Cardiac muscle cell (in vitro differentiated cells and primary cell): Measurements from ENCODE around the gene SLC6A6. TPM values are rescaled to one million over a fixed set of nuclear protein-coding genes. Genes with fewer than 3 reads are reported as not detected.

Experiments
- DNase-seq, 2 donors: peaks; one replicate each; pipeline versions ENCODE4 v3.0.0 to v3.0.0-alpha.2; 2010 to 2017; ENCODE audit warnings: low read depth in 1 of 2, low spot score in 1 of 2
- H3K27ac ChIP-seq: fragments of 200-600 bp; sonication (generic); 2 replicates; pipeline ENCODE4 v1.5.1; 2016
- H3K27me3 ChIP-seq: fragments of 200-600 bp; sonication (generic); 2 replicates; pipeline ENCODE4 v1.6.0; 2016; ENCODE audit warnings: control low read depth
- H3K36me3 ChIP-seq: fragments of 200-600 bp; sonication (generic); 2 replicates; pipeline ENCODE4 v1.5.1; 2016; ENCODE audit warnings: control low read depth
- H3K4me1 ChIP-seq: fragments of 200-600 bp; sonication (generic); 2 replicates; pipeline ENCODE4 v1.8.1; 2017; ENCODE audit warnings: low read depth, mild to moderate bottlenecking, mixed run types
- H3K4me3 ChIP-seq: fragments of 200-600 bp; sonication (generic); 2 replicates; pipeline ENCODE4 v1.5.1; 2016; ENCODE audit warnings: mild to moderate bottlenecking
- H3K9me3 ChIP-seq: fragments of 200-600 bp; sonication (generic); 2 replicates; pipeline ENCODE4 v1.5.1; 2017; ENCODE audit warnings: low read depth, mild to moderate bottlenecking, control low read depth
- CTCF ChIP-seq: IDR thresholded peaks from 2 replicates; pipeline ENCODE4 v1.5.1; 2012; ENCODE audit warnings: low read depth, mild to moderate bottlenecking, low read length
- polyA plus RNA-seq: library from polyadenylated mRNA; unstranded; fragments of >200 nt; fragmentation: Nextera tagmentation; extraction: Ambion mirVana; gene quantifications from 2 replicates; pipeline ENCODE4 v1.2.1, GENCODE V29; 2016
- total RNA-seq: library from RNA; depleted of rRNA; stranded (reverse); fragments of >200 nt; gene quantifications from 2 replicates; pipeline ENCODE4 v1.2.3, GENCODE V29; 2016

SLC6A6 gene
- total and polyA plus RNA-seq, 2 experiments from 2014 or later, result 5.4 to 19.7 TPM

- peak; percentile 80 to 82 for DNase-seq
- no peaks in the 10 kb centered on the region for H3K9me3 ChIP-seq
- peak; percentile 93 for TF ChIP-seq CTCF
- no peaks in the 10 kb centered on the region for H3K36me3 ChIP-seq
- no peaks in the 10 kb centered on the region for H3K27me3 ChIP-seq
- H3K4me1 ChIP-seq, result peaks cover 5% of the 10 kb centered on the region
- H3K27ac ChIP-seq, result no peak overlapping the region
- H3K4me3 ChIP-seq, result no peak overlapping the region
Measured at GRCh38 chr3:14461748-14462324, 59.4 kb downstream of the SLC6A6 start.

GRCh38 chr3:14462738-14463137, 60.3 kb downstream of the SLC6A6 start:
- no peak overlapping the region for H3K27ac ChIP-seq
- H3K4me1 ChIP-seq, result peaks cover 5% of the 10 kb centered on the region
- H3K36me3 ChIP-seq, result no peaks in the 10 kb centered on the region
- no peaks in the 10 kb centered on the region for H3K9me3 ChIP-seq
- DNase-seq, result no peak
- TF ChIP-seq CTCF, result no peak
- H3K4me3 ChIP-seq, result no peak overlapping the region
- H3K27me3 ChIP-seq, result no peaks in the 10 kb centered on the region

GRCh38 chr3:14463330-14464140, 61.1 kb downstream of the SLC6A6 start:
- Histone ChIP-seq H3K4me1 (peaks cover 1% of the 10 kb centered on the region), H3K36me3 (no peaks in the 10 kb centered on the region), H3K9me3 (no peaks in the 10 kb centered on the region), H3K27me3 (no peaks in the 10 kb centered on the region), H3K4me3 (no peak overlapping the region), H3K27ac (no peak overlapping the region)
- no peak for TF ChIP-seq CTCF
- no peak for DNase-seq

- H3K27ac ChIP-seq, result no peak overlapping the region
- no peaks in the 10 kb centered on the region for H3K9me3 ChIP-seq
- H3K4me3 ChIP-seq, result no peak overlapping the region
- H3K36me3 ChIP-seq, result no peaks in the 10 kb centered on the region
- no peaks in the 10 kb centered on the region for H3K4me1 ChIP-seq
- TF ChIP-seq CTCF, result no peak
- H3K27me3 ChIP-seq, result no peaks in the 10 kb centered on the region
- DNase-seq, result no peak
Measured at GRCh38 chr3:14464141-14464465, 61.7 kb downstream of the SLC6A6 start.

GRCh38 chr3:14464521-14464920, 62.1 kb downstream of the SLC6A6 start:
- Histone ChIP-seq H3K27ac (no peak overlapping the region), H3K4me3 (no peak overlapping the region), H3K9me3 (no peaks in the 10 kb centered on the region), H3K4me1 (no peaks in the 10 kb centered on the region), H3K27me3 (no peaks in the 10 kb centered on the region), H3K36me3 (no peaks in the 10 kb centered on the region)
- no peak for DNase-seq
- no peak for TF ChIP-seq CTCF
